ENCODE data around the gene SLC16A2.
A peak's percentile ranks its signal among the peaks of the same experiment; 100 is the strongest.

The SLC16A2 gene

DNA sequence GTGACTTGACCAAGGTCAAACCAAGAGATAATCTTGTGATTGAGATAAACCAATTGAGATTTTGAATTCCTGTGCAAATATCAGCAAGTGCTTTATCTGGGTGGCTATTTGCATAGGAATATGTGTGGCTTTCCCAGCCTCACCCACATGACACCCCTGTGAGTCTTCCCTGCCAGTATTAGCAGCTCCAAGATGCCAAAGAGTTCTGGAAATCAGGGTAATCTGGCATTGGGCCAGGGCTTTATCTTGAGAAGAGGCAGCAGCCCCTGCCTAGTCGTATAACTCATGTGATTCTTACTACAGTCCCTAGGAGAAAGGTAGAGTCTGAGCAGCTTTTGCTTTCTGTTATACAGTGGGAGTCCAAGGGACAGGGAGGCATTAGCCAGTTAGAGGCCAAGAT lies 105.5 kb downstream of the SLC16A2 start:
- TF ChIP-seq, protein P1, sequence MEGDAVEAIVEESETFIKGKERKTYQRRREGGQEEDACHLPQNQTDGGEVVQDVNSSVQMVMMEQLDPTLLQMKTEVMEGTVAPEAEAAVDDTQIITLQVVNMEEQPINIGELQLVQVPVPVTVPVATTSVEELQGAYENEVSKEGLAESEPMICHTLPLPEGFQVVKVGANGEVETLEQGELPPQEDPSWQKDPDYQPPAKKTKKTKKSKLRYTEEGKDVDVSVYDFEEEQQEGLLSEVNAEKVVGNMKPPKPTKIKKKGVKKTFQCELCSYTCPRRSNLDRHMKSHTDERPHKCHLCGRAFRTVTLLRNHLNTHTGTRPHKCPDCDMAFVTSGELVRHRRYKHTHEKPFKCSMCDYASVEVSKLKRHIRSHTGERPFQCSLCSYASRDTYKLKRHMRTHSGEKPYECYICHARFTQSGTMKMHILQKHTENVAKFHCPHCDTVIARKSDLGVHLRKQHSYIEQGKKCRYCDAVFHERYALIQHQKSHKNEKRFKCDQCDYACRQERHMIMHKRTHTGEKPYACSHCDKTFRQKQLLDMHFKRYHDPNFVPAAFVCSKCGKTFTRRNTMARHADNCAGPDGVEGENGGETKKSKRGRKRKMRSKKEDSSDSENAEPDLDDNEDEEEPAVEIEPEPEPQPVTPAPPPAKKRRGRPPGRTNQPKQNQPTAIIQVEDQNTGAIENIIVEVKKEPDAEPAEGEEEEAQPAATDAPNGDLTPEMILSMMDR (conservative IDR thresholded peaks at IDR 0.05; ENCODE audit: control insufficient read depth, insufficient read depth, low read depth, low read length) = no peak
- H3K4me3 ChIP-seq (ENCODE audit: control insufficient read depth, low read depth, low read length) = no peak overlapping the region

DNA sequence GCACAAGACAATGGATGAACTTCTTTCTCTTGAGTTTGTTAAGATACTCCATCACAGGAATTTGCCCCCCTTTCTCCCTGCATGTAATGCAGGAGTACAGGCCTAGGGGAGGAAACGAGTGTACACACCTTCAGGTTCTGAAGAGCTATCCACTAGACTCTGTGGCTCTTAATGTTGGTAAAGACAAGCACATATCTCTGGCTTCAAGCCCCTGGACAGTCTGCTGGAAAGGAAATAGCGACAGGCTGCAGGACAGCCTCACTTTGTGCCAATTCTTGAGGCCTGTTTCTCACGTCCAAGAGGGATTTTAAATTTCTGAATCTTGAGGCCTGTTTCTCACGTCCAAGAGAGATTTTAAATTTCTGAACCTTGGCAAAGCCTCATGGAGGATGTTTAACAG lies 106.1 kb downstream of the SLC16A2 start:
- H3K4me3 ChIP-seq (ENCODE audit: control insufficient read depth, low read depth, low read length) = no peak overlapping the region
- TF ChIP-seq, protein P1 (conservative IDR thresholded peaks at IDR 0.05; ENCODE audit: control insufficient read depth, insufficient read depth, low read depth, low read length) = no peak

More for the DNA sequence above, 105.5 kb downstream of the SLC16A2 start:
- DNase-seq (ENCODE audit: low read depth) = no peak

DNA sequence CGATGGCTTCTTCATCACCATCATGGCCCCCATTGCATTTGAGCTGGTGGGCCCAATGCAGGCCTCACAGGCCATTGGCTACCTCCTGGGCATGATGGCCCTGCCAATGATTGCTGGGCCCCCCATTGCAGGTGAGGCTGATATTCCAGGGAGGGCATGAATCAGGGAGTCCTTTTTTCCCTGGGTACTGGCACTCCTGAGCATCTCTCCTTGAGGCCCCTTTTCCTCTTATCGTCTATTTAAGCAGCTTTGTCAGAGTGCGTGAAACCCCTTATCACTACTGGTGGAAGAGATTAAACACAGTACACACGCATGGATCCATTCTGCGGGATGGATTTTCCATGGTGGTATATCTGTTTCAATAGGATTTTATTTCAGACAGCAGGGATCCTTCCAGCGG lies 108.0 kb downstream of the SLC16A2 start:
- TF ChIP-seq, protein P1 (conservative IDR thresholded peaks at IDR 0.05; ENCODE audit: control insufficient read depth, insufficient read depth, low read depth, low read length) = no peak
- no peak overlapping the region for H3K4me3 ChIP-seq (ENCODE audit: control insufficient read depth, low read depth, low read length)
- DNase-seq (ENCODE audit: low read depth) = no peak

More for the DNA sequence above, 106.1 kb downstream of the SLC16A2 start:
- DNase-seq (ENCODE audit: low read depth) = no peak

DNA sequence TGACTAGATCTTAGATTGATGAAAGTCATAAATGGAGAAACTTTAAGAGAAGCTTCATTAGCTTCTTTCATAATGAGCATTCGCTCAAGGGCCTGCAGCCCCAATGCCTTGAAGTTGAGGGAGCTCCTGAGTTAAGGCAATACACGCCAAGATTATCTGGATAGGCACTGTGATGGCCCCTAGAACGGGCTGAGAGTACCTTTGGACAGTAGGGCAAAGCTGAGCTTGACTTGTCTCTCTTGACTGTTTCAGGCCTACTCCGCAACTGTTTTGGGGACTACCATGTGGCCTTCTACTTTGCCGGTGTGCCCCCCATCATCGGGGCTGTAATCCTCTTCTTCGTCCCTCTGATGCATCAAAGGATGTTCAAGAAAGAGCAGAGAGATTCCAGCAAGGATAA lies 109.8 kb downstream of the SLC16A2 start:
- no peak for DNase-seq (ENCODE audit: low read depth)
- TF ChIP-seq, protein P1 (conservative IDR thresholded peaks at IDR 0.05; ENCODE audit: control insufficient read depth, insufficient read depth, low read depth, low read length) = no peak

DNA sequence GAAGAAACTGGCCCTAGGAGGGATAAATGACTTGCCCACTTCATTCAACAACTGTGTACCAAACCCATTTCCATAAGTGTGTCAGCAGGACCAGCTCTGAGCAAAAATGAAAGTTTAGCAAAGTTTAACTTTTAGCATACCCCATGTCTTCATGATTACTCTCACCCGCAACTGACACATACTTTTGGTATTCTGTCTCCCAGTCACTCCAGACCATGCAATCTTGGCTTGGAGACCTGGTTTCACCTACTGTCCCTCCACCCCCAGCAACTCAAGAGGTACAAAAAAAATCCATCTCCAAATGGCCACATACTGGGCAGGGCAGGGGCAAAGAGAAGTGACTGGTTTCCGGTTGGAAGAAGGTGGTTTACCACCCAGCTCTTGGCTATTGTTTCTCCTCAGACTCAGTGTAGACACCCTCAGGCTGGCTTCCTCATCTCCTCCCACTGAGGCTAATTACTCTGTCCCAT lies 113.3 kb downstream of the SLC16A2 start:
- H3K4me3 ChIP-seq (ENCODE audit: control insufficient read depth, low read depth, low read length) = no peak overlapping the region
- peak; percentile 36 for DNase-seq (ENCODE audit: low read depth)
- TF ChIP-seq, protein P1 (conservative IDR thresholded peaks at IDR 0.05; ENCODE audit: control insufficient read depth, insufficient read depth, low read depth, low read length) = no peak

More for the DNA sequence above, 109.8 kb downstream of the SLC16A2 start:
- no peak overlapping the region for H3K4me3 ChIP-seq (ENCODE audit: control insufficient read depth, low read depth, low read length)

DNA sequence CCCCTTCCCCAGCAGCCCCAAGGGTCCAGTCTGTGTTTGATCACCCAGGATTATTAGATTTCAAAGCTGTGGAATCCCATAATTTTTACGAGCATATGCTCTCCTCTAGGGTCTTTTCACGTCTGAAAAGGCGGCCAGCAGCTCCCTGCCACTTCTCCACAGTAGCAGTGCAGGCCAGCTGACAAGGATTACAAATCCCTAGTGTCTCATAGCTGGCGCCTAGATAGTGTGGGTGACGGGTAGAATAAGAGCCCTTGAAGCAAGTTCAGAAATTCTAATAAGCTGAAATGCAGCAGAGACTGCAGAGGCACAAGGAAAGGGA lies 113.8 kb downstream of the SLC16A2 start:
- H3K4me3 ChIP-seq (ENCODE audit: control insufficient read depth, low read depth, low read length) = no peak overlapping the region
- TF ChIP-seq, protein P1 (conservative IDR thresholded peaks at IDR 0.05; ENCODE audit: control insufficient read depth, insufficient read depth, low read depth, low read length) = no peak
- DNase-seq (ENCODE audit: low read depth) = no peak
